RWPE1 (cell line): ENCODE data around the gene METTL5.
A peak's percentile ranks its signal among the peaks of the same experiment; 100 is the strongest.
"Not testable (repeated sequence)": the region's sequence is repeated elsewhere in the genome, so short reads cannot be mapped to it uniquely, and the experiment has no call there.

Experiments used
- CTCF ChIA-PET: fragments of 350-600 bp; sonication (Branson Sonifier 250); formaldehyde crosslinking; extraction: SDS; loops from one replicate; lab custom pipeline; 2021; lab: Yijun Ruan, JAX
- POLR2A ChIA-PET: fragments of 400-600 bp; formaldehyde crosslinking; extraction: SDS; loops from one replicate; lab custom pipeline; 2020; ENCODE audit warnings: antibody characterized with exemption; ENCODE audit not compliant: low non-redundant PET; lab: Yijun Ruan, JAX
- DNase-seq: peaks from one replicate; pipeline ENCODE4 v3.0.0; 2012; ENCODE audit warnings: low spot score
- H3K27ac ChIP-seq: fragments of 450-650 bp; 2 replicates; pipeline ENCODE4 v1.5.1; 2017
- CTCF ChIP-seq: fragments of 450-650 bp; conservative IDR thresholded peaks from 2 replicates; pipeline ENCODE4 v1.5.1; 2017; ENCODE audit warnings: low read depth, mild to moderate bottlenecking

METTL5 gene

DNA sequence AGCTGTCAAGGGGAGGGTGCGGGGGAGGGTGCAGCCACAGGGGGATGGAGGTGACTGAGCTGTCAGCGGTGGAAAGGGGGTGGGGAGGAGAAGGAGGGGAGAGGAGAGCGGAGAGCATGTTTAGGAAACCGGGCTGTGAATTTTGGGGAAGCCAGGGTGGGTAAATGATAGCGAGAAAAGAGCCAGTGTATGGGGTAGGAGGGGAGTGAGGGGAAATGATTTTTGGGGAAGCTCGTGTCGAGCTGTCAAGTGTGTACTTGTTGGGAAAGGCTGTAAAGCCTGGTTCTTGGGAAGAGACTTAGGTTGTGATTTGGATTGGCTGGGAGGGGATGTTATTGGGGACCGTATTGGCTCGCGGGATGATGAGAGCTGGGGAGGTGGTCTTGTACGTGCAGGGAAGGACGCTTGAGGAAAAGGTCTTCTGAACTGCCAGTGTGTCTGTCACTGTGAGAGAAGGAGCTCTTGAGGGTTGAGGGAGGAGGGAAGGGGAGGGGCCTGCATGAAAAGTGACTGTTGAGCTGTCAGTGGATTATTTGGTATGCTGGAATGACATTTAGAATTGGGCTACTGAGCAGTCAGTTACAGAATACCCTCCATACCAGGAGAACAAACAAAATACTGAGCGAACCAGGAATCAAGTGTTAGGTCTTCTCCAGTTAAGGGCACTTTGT is 3.6 kb upstream of the METTL5 start:
- no peak for TF ChIP-seq CTCF
- ChIA-PET CTCF (no interaction called here), POLR2A (interaction anchor here (0.5 to 1.2 kb wide), 2 partner anchors 49 to 80 kb away, joined by 4 to 8 read pairs; no protein-coding TSS in a partner anchor)
- peak; percentile 46 for DNase-seq
- peak overlapping the region; percentile 85 for H3K27ac ChIP-seq

DNA sequence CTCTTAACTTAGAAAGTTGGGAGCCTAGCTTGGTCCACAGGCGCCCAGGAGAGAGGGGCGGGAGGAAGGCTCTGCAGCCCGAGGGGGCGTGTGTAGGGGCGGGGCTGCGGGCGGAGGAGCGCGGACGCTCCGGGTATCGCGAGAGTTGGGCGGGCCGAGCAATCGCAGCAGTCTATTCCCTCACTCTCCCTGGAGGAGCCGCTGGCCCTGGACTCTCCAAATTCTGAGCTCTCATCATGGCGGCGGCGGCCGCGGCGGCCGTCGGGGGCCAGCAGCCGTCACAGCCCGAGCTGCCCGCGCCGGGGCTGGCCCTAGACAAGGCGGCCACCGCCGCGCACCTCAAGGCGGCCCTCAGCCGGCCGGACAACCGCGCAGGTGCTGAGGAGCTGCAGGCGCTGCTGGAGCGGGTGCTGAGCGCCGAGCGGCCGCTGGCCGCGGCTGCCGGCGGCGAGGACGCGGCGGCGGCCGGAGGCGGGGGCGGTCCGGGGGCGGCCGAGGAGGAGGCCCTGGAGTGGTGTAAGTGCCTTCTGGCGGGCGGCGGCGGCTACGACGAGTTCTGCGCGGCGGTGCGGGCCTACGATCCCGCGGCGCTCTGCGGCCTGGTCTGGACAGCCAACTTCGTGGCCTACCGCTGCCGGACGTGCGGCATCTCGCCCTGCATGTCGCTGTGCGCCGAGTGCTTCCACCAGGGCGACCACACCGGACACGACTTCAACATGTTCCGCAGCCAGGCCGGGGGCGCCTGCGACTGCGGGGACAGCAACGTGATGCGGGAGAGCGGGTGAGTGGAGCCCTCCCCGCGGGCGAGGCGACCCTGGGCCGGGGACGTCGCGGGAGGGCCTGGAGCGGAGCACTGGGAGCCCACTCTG is 2.8 kb upstream of the METTL5 start, which contains the start of gene UBR3:
Gene UBR3 (plus strand): TSS at position 183 of the 869 bp plus-strand sequence. CDS start 54 bp downstream, at position 237.
- TF ChIP-seq CTCF, result 0 out of 2 replicates have a peak, but pooled peaks have one; percentile 17
- DNase-seq, result peak; percentile 96
- POLR2A ChIA-PET, result interaction anchor here (0.5 to 1.2 kb wide), 2 partner anchors 50 to 81 kb away, joined by 4 to 8 read pairs; no protein-coding TSS in a partner anchor
- H3K27ac ChIP-seq, result peak within 1 kb of the TSS; percentile 85
- CTCF ChIA-PET, result interaction anchor here (0.6 kb wide), 1 partner anchor 59 kb away, joined by 4 read pairs; no protein-coding TSS in a partner anchor

- ChIA-PET POLR2A (no interaction called here), CTCF (interaction anchor here (0.6 to 1.4 kb wide), 3 partner anchors 11 to 346 kb away, joined by 3 to 4 read pairs (median 3); no protein-coding TSS in a partner anchor)
- peak overlapping the region; percentile 89 for H3K27ac ChIP-seq
- TF ChIP-seq CTCF, result no peak
- DNase-seq, result no peak
These were observed 721 bp downstream of the METTL5 start for GRCh38 chr2:169823996-169824372.

- CTCF ChIA-PET, result interaction anchor here (0.9 to 1.6 kb wide), 2 partner anchors 23 to 106 kb away, joined by 3 to 5 read pairs; no protein-coding TSS in a partner anchor
- no peak for DNase-seq
- no peak for TF ChIP-seq CTCF
- no peak overlapping the region for H3K27ac ChIP-seq
- POLR2A ChIA-PET, result no interaction called here
These were observed 1.8 kb downstream of the METTL5 start for GRCh38 chr2:169822785-169823392.

- no peak for DNase-seq
- H3K27ac ChIP-seq, result no peak overlapping the region
- no peak for TF ChIP-seq CTCF
- CTCF ChIA-PET, result interaction anchor here (1.6 kb wide), 1 partner anchor 23 kb away, joined by 3 read pairs; no protein-coding TSS in a partner anchor
- POLR2A ChIA-PET, result no interaction called here
These were observed 2.7 kb downstream of the METTL5 start for GRCh38 chr2:169822036-169822435.

GRCh38 chr2:169820101-169820500 is 4.6 kb downstream of the METTL5 start:
- POLR2A ChIA-PET, CTCF ChIA-PET: not testable (repeated sequence)
- H3K27ac ChIP-seq, result peak overlapping the region; percentile 72
- peak; percentile 70 for DNase-seq
